ENCODE data around the gene ST8SIA5. TPM values are rescaled to one million over a fixed set of nuclear protein-coding genes. Genes with fewer than 3 reads are reported as not detected.

ST8SIA5 gene
- total and polyA plus RNA-seq, 9 of the 15 experiments (the other 6 are each of a cell fraction or from before 2014, with no cell fraction given): 0.03 to 0.33 (median 0.06) TPM; not detected in 5

DNA sequence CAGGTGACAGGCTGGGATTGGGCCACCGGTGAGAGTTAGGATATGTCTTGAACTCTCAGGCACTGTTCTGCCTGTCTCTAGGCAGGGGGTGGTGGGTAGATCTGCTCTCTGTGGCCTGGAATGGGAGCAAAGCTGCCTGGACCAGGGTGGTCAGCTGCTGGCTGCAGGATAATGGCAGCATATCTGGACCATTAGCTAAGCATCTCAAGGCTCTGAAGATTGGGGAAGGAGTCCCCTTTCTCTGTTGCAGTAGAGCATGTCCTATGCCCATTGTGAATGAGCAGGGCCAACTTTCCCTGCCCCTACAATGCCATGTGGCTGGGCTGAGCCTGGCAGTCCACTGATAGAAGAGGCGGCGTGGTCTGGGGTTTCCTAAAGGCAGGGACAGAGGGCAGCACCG lies 134.4 kb downstream of the ST8SIA5 start:
- BruUV-seq (replicated peaks): no TSS peak
- Histone ChIP-seq H3K4me3 (no peak overlapping the region), H3K9ac (ENCODE audit: insufficient read depth in 1 of 2, low read depth in 2 of 2, low read length in 2 of 2) (no peak overlapping the region), H3K36me3 (ENCODE audit: control insufficient read depth, insufficient read depth, low read length) (no peaks in the 10 kb centered on the region), H2AFZ (ENCODE audit: low read depth, low read length) (no peak overlapping the region), H3K4me1 (replicated peaks in 1 of 2; ENCODE audit: control insufficient read depth in 2 of 2, insufficient read depth in 2 of 2, low read length in 2 of 2) (peaks cover 0 to 5% of the 10 kb centered on the region in 2 experiments; a peak in 2 of 5 replicates), H3K9me1 (ENCODE audit: control insufficient read depth, insufficient read depth, low read length) (no peaks in the 10 kb centered on the region), H3K9me3 (replicated peaks; ENCODE audit: control insufficient read depth, insufficient read depth, low read depth, low read length) (no peaks in the 10 kb centered on the region), H3K4me2 (ENCODE audit: insufficient read depth, low read length) (no peak overlapping the region), H4K20me1 (replicated peaks; ENCODE audit: control insufficient read depth, insufficient read depth, low read length) (no peaks in the 10 kb centered on the region), H3K27me3 (ENCODE audit: control insufficient read depth in 2 of 2, insufficient read depth in 2 of 2, low read length in 2 of 2) (no peaks in the 10 kb centered on the region; a peak in 1 of 5 replicates), H3K27ac (ENCODE audit: extremely low read depth, low read depth, low read length) (no peak overlapping the region), H3K79me2 (ENCODE audit: control insufficient read depth, insufficient read depth, low read length) (no peaks in the 10 kb centered on the region)
- POLR2A ChIA-PET: interaction anchor here (0.8 kb wide), 1 partner anchor 81 kb away, joined by 3 read pairs; no protein-coding TSS in a partner anchor
- intact Hi-C loops (cut with micrococcal nuclease): loop anchor here (10.0 kb wide), 1 partner anchor 68 kb away; no protein-coding TSS in a partner anchor
- TF ChIP-seq TRIM28 (IDR thresholded peaks at IDR 0.05) (no peak), NFE2 (IDR thresholded peaks at IDR 0.05; ENCODE audit: low read depth) (no peak), MTA2 (IDR thresholded peaks at IDR 0.05; ENCODE audit: low read depth) (no peak), ZNF41 (CRISPR knock-in tag; conservative IDR thresholded peaks at IDR 0.05) (no peak), CBX3 (IDR thresholded peaks at IDR 0.05; ENCODE audit: borderline replicate concordance in 1 of 2, low read length in 2 of 2) (no peak), IRF2 (CRISPR knock-in tag; IDR thresholded peaks at IDR 0.05) (no peak), TCFL5 (CRISPR knock-in tag; conservative IDR thresholded peaks at IDR 0.05) (no peak), MTA3 (IDR thresholded peaks at IDR 0.05; ENCODE audit: borderline replicate concordance) (no peak), SMARCC2 (IDR thresholded peaks at IDR 0.05; ENCODE audit: low read depth) (no peak), POLR2AphosphoS5 (IDR thresholded peaks at IDR 0.05; ENCODE audit: control insufficient read depth, insufficient read depth, low read depth, low read length) (no peak), PTBP1 (IDR thresholded peaks at IDR 0.05; ENCODE audit: low read depth, low read length) (no peak)
- TF ChIP-seq, protein P1, sequence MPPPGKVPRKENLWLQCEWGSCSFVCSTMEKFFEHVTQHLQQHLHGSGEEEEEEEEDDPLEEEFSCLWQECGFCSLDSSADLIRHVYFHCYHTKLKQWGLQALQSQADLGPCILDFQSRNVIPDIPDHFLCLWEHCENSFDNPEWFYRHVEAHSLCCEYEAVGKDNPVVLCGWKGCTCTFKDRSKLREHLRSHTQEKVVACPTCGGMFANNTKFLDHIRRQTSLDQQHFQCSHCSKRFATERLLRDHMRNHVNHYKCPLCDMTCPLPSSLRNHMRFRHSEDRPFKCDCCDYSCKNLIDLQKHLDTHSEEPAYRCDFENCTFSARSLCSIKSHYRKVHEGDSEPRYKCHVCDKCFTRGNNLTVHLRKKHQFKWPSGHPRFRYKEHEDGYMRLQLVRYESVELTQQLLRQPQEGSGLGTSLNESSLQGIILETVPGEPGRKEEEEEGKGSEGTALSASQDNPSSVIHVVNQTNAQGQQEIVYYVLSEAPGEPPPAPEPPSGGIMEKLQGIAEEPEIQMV (tag; conservative IDR thresholded peaks at IDR 0.05; ENCODE audit: low read depth): no peak
- TF ChIP-seq, protein P2, sequence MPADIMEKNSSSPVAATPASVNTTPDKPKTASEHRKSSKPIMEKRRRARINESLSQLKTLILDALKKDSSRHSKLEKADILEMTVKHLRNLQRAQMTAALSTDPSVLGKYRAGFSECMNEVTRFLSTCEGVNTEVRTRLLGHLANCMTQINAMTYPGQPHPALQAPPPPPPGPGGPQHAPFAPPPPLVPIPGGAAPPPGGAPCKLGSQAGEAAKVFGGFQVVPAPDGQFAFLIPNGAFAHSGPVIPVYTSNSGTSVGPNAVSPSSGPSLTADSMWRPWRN (IDR thresholded peaks at IDR 0.05; ENCODE audit: low read depth): no peak
- in situ Hi-C loops (cut with MboI): no loop called here
- CTCF ChIA-PET (ENCODE audit: low intra/inter-chr PET ratio): no interaction called here
- DNase-seq (ENCODE audit: extremely low read depth in 1 of 4, low spot score in 3 of 4): no peak
- no peak for FAIRE-seq
- no peak for ATAC-seq
- 7% methylated on average over 4 of the region's 4 CpGs for WGBS (ENCODE audit: insufficient coverage, low coverage, missing lambda C conversion rate)
